Right ventricle myocardium superior (tissue), 1 donor: Measurements from ENCODE around the gene AMN. TPM values are rescaled to one million over a fixed set of nuclear protein-coding genes. Genes with fewer than 3 reads are reported as not detected.
A peak's percentile ranks its signal among the peaks of the same experiment; 100 is the strongest.

Experiments used
- ATAC-seq: fragments of 200-7000 bp; cut with Tn5 transposase; one replicate; pipeline ENCODE4 v1.9.1; 2020; ENCODE audit warnings: mild to moderate bottlenecking; ENCODE audit not compliant: poor library complexity
- DNase-seq: peaks from one replicate; pipeline ENCODE4 v3.0.0-alpha.2; 2020
- intact Hi-C: fragments of 100-400 bp; cut with DNase I; formaldehyde crosslinking; loops from one replicate; pipeline ENCODE4 v1.11.2; 2022
- total RNA-seq: library from RNA; stranded (reverse); fragmentation: NEBNext Ultra II Directional; extraction: Animal tissue kit (Norgen Biotek cat#: 25700); gene quantifications from one replicate; pipeline ENCODE4 v1.2.1, GENCODE V29; 2021
- donor health status: DM: no; HTN: yes; CAD: no; lungs with severe emphysema.

AMN gene
- total RNA-seq, 1 donor from 2014 or later, result not detected

DNA sequence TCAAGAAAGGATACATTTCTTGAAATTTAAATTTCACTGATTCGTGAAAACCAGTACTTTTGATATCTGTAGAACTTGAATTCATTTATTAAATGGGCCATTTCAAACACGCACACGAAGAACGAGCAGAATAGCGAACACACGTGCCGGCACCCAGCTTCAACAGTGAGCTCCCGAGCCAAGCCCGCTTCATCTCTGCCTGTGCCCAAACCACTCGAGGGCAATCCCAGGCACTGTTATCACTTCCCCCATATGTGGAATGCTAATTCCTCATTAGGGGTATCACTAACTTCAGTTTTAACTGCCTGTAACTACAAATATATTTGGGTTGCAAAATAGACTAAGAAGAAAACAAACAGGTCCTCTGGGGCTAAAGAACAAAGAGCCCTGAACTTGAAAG is 48.0 kb downstream of the AMN start:
- ATAC-seq (no peak), DNase-seq (no peak)
- intact Hi-C loops, result no loop called here

DNA sequence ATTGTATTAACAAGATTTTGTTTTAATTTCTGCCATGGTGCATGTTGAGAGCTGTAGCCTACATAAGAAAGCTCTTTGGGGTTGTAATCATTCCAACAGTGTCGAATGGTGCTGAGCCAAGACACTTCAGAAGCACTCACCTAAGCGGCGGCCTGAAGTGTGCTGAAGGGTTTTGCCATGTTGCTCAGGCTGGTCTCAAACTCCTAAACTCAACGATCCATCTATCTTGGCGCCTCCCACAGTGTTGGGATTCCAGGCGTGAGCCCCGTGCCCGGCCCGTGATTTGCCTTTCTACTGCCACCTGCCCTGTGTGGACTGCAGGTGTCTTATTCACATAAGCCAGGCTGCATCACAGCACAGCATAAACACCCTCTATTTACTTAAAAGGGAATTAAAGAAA is 48.9 kb downstream of the AMN start:
- ATAC-seq (no peak), DNase-seq (no peak)
- intact Hi-C loops, result no loop called here

- DNase-seq (no peak), ATAC-seq (no peak)
- intact Hi-C loops, result no loop called here
These were observed 49.6 kb downstream of the AMN start for GRCh38 chr14:102971836-102972606.

DNA sequence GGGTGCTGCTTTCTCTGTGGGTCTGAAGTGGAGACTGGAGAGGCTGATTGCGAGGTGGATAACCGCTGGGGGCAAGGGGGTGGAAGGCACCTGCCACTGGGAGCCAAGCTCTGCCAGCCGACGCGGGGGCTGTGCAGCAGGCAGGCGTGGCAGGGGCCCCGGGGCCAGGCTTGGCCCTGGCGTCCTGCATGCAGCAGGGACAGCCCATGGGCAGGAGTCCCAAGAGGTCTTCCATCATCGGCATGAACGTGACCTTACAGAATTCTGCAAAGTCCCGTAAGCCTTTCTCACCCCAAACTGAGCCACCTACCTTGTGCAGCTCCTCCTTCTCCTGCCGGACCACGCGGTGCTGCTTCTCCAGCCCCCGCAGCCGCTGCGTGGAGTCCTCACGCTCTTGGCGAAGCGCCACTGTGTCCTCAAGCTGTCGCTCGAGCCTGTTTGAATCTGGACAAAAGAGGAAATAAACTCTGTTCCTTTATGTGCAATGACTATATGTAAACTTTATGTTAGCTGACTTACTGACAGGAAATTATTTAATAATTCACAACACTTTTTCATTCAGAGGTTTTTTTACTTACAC is 51.3 kb downstream of the AMN start:
- DNase-seq (no peak), ATAC-seq (no peak)
- intact Hi-C loops, result no loop called here

DNA sequence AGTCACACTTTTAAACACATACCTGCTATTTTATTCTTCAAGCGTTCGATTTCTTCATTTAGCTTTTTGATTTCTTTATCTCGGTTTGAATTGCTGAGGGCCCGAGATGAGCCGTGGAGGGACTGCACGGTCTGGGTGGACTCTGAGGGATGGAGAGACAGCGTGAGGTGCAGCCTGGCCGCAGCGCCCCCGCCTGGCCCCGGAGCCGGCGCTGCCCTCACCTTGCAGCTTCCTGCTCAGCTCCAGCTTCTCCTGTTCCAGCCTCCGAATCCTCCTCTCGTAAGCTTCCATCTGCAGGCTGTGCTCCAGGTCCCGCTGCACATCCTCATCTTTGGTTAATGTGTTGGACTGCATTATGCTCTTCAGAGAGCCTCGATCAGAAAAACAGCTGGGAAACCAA is 53.2 kb downstream of the AMN start:
- ATAC-seq, result no peak
- intact Hi-C loops, result no loop called here
- DNase-seq, result no peak

GRCh38 chr14:102977475-102977874 is 55.0 kb downstream of the AMN start:
- DNase-seq, result no peak
- intact Hi-C loops, result no loop called here
- ATAC-seq, result no peak

DNA sequence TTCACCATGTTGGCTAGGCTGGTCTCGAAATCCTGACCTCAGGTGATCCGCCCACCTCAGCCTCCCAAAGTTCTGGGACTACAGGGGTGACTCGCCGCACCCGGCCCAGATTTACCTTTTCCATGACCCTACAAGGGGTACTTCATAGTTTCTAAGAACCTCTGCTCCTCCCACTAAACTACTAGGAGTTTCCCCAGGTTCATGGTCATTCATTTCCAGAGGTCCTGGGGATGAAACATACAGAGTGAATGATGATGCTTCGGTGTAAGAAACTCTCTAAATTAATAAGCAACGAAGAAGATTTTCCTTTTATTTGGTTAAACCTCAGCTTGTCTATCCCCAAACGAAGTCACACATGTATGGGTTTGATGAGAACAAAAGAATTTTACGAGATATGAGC is 56.9 kb downstream of the AMN start:
- ATAC-seq, result no peak
- intact Hi-C loops, result no loop called here
- DNase-seq, result no peak

- ATAC-seq (peak; percentile 58), DNase-seq (no peak)
- intact Hi-C loops, result no loop called here
These were observed 57.9 kb downstream of the AMN start for GRCh38 chr14:102980409-102980810.

Other genes with a start within 250 kb of the AMN start
- gene TRAF3, start 145.2 kb upstream of the AMN start, total RNA-seq, result 9.8 TPM
- 64.6 TPM for gene CDC42BPB, start 134.9 kb downstream of the AMN start, total RNA-seq
- not detected for gene LBHD2, start 161.5 kb downstream of the AMN start, total RNA-seq
- 0.38 TPM for gene EXOC3L4, start 172.1 kb downstream of the AMN start, total RNA-seq
- gene TNFAIP2, start 200.8 kb downstream of the AMN start, total RNA-seq, result 46.7 TPM